ENCODE measurements around the gene COQ8A.

The COQ8A gene

DNA sequence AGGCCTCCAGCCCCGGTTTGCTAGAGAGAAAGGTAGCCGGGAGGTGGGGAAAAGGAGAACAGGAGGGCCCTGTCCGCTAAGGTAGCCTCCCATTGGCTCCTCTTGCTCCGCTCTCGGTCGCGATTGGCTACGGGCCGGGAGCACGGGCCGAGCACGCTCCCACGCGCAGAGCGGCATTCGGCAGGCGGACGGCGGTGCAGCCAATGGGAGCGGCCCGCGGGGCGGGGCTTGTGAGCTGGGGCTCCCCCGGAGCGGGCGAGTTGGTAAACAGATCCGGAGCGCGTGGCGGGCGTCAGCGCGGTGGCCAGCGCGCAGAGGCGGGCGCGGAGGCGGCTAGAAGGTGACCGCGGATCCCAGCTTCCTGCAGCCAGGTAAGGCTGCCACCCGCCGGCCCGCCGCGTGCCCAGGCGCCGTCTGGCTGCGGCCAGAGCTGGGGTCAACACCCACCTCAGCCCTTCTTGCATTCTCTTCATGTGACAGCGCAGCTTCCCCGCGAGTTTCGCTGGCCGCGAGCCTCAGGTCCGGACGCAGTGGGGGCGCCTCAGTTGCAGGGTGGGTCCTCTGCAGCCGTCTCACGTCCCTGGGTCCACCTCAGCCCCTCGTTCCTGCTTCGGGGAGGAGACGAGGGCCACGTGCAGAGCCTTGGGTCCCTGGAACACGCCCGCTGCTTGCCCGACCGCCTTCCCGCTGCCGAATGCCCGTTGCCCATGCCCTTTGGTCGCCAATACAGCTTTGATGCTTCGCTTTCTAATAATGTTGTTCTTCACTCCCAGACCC is at the start of gene COQ8A:
Gene COQ8A (plus strand): TSS at position 266 of the 777 bp plus-strand sequence. CDS start 21,092 bp downstream, outside the sequence.
- peak; percentile 100 for DNase-seq (ENCODE audit: low spot score)

DNA sequence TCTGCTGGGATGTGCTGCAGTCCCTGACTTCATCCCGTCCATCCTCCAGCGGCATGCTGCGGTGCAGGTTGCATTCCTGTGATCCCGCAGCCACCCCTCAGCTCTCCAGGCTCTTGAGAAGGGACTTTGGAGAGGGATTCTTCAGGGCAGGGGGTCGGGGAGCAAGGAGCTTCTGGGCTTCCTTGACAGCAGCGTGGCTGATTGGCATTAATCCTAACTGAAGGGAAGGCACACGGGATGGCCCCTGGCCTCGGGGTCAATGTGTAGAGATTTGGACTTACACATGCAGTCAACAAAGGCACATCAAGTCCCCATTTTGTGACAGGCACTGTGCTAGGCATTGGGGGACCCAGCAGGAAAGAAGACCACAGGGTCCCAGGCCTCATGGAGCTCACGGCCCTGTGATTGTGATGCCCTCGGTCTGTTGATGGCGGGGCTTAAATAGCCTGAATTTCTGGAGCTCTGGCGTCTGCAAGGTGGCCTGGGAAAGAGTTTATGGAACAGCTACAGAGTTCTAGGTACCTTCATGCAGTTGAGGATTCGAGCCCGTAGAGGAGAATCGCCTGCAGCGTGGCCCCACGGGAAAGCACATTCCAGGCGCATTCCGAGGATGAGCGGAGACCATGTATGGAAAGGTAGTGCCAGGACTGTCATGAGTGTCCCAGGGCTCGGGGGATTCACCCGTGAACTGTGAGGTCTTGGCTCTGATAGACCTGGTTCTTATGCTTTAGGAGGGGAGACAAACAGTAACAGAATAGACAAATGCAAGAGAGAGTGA is 49.6 kb upstream of the COQ8A start:
- DNase-seq (ENCODE audit: low spot score): no peak

DNA sequence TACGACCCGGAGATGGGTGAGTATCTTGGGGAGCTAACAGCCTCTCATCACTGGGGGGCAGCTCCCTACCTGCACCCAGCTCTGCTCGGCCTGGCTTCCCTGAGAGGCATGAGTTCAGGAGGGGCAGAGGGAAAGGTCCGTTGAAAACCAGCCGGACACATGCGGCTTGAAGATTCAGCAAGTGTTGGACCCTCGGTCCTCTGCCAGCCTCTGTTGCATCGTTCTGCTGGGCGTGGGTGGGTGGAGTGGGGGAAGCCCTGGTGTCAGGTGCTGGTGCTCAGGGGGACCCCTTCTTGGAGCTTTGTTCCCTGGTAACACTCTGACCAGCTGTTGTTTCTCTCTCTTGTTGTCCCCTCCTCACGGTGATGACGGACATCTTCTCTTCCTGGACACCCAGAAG is 48.7 kb upstream of the COQ8A start:
- DNase-seq (ENCODE audit: low spot score): no peak

DNA sequence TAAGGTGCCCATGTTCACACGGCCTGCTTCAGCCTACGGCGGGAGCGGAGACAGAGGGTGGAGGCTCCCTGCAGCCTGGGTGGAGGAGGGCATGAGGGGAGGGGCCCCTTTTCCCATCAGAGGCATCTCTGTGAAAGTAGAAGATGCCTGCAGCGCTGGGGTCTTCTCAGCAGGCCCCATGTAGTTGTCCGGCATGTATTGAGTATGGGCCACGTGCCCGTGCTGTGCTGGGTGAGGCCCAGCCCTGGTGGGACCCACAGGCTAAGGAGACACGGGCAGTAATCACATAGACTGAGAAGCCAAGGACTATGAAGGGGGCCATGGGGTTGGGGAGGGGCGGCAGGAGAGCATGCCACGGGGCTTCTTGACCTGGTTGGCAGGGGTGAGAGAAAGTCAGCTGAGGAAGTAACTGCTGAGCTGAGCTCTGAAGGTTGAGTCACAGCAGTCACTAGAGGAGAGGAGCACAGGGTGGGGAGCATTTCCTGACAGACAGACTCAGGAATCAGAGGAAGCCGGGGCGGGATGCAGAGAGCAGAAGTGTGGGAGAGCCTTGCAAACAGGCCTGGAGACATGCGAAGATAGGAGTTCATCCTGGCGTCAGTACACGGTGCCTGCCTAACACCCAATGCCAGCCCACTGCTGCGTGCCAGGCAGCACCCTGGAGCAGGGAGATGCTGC is 48.1 kb upstream of the COQ8A start:
- DNase-seq (ENCODE audit: low spot score): peak; percentile 83

DNA sequence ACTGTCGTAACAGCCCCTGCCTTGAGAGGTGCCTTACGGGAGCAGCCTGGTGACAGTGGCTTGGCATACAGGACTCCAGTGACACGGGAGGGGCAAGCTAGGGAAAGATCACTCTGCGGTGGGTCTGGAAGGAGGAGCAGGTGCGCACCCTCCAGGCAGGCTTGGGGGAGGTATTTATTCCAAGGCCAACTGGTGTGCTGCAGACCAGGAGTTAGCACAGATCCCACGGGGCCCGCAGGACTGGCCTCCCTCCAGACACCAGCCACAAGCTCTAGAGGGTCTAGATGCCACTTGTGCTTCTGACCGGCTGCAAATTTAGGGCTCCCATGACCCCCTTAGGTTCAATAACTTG is 47.6 kb upstream of the COQ8A start:
- DNase-seq (ENCODE audit: low spot score): no peak

DNA sequence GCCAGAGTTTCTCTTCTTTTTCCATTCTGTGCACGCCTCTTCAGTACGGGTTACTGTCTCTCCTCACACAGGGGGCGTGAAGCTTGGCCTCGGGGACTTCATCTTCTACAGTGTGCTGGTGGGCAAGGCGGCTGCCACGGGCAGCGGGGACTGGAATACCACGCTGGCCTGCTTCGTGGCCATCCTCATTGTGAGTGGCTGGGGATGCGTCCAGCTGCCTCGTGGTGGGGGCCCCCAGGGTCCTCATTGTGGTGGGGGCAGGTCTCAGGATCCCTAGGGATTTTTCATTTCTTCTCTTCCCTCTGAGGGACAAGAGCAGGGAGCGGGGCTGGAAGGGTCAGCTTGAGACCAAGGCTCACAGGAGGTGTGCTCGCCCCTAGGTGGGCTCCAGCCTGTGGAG is 46.2 kb upstream of the COQ8A start:
- no peak for DNase-seq (ENCODE audit: low spot score)

DNA sequence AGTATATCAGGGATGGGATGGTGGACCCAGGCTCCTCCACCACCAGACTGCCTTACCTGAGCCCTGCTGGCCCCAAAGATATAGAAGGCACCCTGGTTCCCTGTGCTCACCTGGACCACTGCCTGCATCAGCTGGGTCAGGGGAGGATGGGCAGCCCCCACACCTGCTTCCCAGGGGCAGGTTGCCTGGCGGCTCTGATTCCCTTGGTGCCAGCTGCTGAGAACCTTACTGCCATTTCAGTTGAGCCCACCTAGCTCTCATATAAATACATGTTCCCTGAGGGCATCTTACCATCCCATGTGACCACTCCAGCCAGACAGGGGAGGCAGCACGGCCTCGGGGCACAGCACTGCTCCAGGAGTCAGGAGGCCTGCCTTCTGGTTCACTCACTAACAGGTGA is 45.3 kb upstream of the COQ8A start:
- no peak for DNase-seq (ENCODE audit: low spot score)

DNA sequence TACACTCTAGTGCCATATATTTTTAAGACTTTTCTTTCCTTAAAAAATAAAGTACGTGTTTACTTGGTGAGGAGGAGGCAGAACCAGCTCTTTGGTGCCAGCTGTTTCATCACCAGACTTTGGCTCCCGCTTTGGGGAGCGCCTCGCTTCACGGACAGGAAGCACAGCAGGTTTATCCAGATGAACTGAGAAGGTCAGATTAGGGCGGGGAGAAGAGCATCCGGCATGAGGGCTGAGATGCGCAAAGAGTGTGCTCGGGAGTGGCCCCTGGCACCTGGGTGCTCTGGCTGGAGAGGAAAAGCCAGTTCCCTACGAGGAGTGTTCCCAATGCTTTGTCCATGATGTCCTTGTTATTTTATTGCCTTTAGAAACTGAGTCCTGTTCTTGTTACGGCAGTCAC is 44.5 kb upstream of the COQ8A start:
- DNase-seq (ENCODE audit: low spot score): no peak

DNA sequence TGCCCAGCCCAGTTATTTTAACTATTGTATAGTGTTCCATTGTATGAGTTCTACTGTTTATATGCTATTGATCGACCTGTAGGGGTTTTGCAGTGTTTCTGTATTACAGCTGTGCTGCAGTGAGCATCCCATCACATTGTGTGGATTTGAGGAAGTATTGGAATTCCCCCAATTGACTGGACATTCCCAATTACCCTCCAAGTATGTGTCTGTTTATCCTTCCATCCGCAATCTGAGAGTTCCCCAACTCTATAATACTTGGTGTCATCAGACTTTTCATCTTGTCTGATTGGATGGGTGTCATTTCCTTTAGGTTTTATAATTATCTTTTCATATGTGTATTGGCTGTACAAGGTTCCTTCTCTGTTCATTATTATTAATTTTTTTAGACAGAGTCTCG is 41.8 kb upstream of the COQ8A start:
- DNase-seq (ENCODE audit: low spot score): no peak

DNA sequence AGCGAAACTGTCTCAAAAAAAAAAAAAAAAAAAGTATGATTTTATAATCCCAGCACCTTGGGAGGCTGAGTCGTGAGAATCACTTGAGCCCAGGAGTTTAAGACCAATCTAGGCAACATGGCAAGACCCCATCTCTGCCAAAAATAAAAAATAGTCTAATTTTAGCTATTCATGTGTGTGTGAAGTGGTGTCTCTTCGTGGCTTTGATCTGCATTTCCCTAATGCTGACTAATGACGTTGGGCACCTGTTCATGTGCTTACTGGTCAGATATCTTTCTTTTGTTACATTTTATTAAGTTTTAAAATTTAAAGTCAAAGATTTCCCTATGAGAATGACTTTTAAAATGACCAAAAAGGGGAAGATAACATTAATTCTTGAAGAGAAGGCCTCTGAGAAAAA is 38.7 kb upstream of the COQ8A start:
- no peak for DNase-seq (ENCODE audit: low spot score)

DNA sequence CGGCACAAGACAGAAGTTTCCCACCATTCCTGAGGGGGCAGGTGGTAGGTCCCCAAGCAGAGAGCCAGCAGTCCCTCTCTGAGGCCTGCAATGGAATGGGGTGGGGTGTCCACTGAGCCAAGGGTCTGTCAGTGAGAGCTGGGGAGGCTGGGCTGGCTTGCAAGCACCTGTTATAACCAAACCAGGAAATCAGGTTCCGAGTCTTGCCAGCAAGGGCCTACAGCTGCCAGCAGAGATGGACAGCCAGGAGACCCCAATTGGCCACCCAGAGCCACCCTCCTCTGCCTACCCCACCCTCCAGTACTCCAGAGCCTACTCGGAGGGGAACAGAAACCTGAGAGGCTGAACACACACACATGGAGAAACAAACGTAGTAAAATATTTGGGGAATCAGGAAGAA is 37.5 kb upstream of the COQ8A start:
- no peak for DNase-seq (ENCODE audit: low spot score)

DNA sequence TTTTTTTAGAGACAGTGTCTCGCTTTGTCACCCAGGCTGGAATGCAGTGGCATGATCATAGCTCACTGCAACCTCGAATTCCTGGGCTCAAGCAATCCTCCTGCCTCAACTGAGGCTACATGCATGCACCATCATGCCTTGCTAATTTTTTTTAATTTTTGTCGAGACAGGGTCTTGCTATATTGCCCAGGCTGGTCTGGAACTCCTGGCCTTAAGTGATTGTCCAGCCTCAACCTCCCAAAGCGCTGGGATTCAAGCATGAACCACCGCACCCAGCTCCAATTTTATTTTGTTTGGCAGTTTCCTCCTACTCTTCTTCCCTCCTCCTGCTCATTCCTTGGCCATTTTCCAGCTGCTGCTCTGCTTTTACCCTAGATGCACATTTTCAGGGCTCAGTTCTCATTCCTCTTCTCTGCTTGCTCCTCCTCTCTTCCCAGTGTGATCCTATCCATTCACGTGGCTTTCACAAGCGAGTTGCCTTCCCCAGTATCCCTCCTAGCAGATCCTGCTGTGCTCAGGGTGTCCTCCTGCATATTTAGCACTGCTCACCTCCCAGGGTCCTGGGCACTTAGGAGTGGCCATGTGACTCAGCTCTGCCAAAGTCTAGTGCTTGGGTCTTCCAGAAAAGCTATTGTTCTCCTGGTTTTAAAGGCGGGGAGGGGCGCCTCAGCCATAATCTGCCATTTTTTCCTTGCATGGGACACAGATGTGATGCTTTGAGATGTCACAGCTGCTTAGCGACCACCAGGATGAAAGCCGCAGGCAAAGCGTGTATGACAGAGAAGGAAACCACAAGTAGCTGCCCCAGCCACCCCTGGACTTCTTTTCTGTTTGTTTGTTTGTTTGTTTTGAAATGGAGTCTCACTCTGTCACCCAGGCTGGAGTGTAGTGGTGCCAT is 36.0 kb upstream of the COQ8A start:
- peak; percentile 74 for DNase-seq (ENCODE audit: low spot score)

DNA sequence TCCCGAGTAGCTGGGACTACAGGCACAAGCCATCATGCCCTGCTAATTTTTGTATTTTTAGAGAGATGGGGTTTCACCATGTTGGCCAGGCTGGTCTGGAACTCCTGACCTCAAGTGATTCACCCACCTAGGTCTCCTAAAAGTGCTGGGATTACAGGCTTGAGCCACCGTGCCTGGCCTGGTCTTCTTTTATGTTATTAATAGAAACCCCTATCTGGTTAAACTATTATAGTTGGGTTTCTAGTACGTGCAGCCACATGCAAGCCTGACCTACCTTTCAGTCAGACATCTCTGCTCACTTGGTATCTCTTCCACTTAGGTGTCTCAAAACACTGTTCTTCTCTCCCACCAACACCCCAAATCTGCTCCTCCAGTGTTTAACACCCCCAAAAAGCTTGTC is 35.3 kb upstream of the COQ8A start:
- DNase-seq (ENCODE audit: low spot score): no peak

DNA sequence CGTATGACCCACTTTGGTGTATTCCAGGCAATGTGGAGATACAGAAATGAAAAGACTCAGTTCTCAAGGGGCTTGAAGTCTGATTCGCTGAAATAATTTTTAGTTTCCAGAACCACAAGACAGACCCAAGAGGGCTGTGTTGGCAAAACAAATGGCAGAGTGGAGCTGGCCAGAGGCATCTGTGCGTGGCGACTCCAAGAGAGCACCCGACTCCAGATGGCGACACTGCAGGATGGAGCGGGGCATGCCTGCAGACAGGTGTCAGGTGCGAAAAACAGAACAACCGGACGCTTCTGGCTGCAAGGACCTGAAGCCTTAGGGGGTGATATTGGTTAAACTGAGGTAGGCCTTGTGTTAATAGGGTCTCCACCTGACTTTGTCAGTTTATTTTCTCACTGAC is 31.7 kb upstream of the COQ8A start:
- DNase-seq (ENCODE audit: low spot score): no peak

DNA sequence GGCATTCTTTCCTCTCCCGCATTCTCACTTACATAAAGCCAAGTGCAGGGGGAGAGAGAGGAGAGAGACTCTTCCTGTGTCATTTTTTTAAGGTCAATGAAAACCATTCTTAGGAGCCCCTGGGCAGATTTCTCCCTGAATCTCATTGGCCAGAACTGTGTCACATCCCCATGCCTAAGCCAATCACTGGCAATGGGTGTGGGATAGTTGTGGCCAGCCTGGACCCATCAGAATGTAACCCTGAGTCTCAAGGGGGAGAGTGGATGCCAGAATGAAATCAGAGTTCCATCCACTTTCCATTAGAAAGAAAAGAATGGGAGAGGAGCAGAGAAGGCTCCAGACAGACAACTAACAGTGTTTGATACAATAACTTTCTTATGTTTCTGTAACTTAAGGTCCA is 31.2 kb upstream of the COQ8A start:
- DNase-seq (ENCODE audit: low spot score): no peak

DNA sequence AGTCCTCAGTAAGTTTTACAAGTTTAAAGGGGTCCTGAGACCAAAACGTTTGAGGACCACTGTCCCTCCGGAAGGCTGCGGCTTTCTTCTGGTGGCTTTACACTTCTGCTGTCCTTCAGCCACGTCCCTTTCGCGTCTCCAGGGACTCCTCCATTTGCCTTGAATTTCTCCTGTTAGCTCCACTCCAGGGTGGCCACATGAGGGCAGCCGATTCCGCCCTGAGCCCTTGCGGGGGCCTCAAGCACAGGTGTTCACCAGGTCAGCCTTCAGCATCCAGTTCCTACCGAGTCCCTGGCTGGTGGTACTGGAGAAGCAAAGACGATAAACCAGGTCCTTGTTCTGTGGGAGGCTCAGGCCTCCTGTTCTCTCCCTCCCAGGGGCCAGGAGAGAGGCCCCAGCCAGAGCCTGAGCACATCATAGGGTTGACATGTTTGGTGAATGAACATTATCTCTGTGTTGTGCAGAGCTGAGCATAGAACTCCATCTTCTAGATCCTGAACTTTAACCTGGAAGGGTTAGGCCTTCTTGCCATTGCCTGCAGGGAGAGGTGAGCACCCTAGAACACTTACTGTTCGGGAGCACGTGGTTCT is 27.4 kb upstream of the COQ8A start:
- DNase-seq (ENCODE audit: low spot score): peak; percentile 27

DNA sequence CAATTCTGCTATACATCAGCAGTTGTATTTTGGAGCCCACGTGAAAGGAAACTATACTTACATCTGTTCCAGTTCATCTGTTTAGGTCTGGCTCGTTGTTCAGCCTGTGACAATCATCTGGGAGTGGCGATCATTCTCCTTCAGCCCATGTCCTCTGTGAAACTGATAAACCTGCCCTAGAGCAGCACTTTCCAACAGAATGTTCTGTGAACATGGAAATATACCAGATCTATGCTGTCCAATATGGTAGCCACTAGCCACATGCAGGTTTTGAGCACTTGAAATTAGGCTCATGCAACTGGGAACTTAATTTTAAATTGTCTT is 24.5 kb upstream of the COQ8A start:
- no peak for DNase-seq (ENCODE audit: low spot score)

DNA sequence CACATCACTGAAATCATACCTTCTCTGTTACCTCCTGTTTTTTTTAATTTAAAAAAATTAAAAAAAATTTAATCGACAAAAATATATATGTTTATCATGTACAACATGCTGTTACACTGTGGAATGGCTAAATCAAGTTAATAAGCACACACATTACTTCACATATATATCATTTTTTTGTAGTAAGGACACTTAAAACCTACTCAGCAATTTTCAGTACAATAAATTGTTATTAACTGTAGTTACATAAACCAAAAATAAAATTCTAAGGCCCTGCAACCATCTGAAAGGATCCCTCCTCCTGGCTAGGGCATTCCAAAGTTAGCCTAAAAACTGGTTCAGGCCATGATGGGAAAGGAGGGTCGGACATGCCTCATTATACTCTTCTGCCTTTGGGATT is 23.6 kb upstream of the COQ8A start:
- no peak for DNase-seq (ENCODE audit: low spot score)

DNA sequence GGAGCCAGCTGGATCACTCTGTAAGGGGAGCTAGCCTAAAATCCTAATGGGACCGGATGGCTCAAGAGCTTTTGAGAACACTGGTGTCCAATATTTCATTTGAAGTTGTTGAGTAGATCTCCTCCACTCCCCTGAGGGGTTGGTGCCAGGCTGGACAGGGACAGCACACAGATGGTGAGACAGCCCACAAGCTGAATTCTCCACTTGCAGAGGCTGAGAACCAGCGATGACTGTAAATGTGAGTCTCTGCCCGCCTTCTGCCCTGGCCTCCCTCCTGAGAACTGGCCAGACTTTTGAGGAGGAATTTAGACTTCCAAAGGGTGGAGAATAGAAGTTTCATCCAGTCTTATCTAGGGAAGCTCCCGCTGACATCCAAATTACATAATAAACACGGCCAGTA is 20.5 kb upstream of the COQ8A start:
- no peak for DNase-seq (ENCODE audit: low spot score)

DNA sequence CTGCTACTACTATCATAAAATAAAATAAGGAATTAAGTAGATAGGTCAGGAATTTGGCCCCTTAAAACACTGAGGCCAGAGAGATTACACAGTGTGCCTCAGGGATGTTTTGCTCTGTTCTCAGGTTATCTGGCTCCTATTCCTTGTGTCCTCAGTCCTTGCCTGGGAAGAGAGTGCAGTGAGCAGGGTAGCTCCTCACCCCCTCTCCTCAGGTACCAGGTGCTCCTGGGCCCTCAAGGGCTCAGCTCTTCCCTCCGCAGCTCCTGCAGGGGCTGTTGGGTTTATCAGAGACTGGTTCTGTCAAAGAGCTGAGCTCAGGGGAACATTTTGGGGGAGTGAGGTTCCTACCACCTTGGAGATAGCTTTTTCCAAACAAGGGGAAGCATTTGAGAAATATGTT is 20.1 kb upstream of the COQ8A start:
- DNase-seq (ENCODE audit: low spot score): no peak

DNA sequence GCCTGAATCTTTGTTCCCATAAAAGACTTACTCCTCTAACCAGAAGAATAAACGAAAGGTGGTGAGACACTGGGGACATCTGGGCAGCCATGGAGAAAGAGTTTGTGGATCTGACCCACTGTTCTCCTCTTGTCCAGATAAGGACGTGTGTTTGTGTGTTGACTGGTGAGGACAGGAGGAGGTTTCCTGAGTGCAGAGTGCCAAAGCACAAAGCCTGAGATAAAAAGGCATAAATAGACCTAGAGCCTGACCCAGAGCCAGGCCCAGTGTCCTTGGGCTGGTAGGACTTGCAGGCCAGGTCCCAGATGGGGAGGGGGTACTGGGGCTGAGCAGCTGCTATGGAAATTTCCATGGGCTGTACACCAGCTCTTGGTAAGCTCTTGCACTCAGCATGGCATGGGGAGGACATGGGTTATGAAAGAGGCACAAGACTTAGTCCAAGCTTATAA is 19.6 kb upstream of the COQ8A start:
- no peak for DNase-seq (ENCODE audit: low spot score)

DNA sequence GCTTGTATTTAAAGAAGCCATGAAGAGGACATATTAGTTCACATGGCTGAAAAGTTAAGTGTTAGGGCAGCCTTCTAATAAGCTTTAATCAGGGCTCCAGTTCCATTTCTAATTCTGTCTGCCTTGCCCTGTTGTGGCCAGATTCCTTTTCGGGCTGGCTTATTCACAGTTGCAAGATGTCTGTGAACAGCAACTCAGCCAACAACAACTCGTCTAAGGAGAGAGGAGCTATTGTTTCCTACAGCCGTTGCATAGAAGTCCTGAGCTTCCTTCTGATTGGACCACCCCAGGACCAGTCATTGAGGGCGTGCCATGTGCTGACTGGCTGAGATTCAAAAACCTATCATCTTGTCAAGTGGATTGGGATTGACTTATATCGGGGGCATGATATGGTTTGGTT is 18.6 kb upstream of the COQ8A start:
- no peak for DNase-seq (ENCODE audit: low spot score)

All from putamen (tissue), 1 donor.